Osteocyte (in vitro differentiated cells): ENCODE measurements around the gene GBP1. TPM values are rescaled to one million over a fixed set of nuclear protein-coding genes. Genes with fewer than 3 reads are reported as not detected.
"Not testable (repeated sequence)": the region's sequence is repeated elsewhere in the genome, so short reads cannot be mapped to it uniquely, and the experiment has no call there.

Source experiments
- DNase-seq: peaks from one replicate; pipeline ENCODE4 v3.0.0; 2021; ENCODE audit warnings: mixed read lengths; ENCODE audit not compliant: unreplicated experiment; ENCODE audit errors: extremely low spot score
- H3K27ac Mint-ChIP-seq: one replicate; pipeline ENCODE4 v1.8.0; 2021; ENCODE audit warnings: mild to moderate bottlenecking, mixed read lengths; ENCODE audit not compliant: unreplicated experiment
- H3K27me3 Mint-ChIP-seq: one replicate; pipeline ENCODE4 v1.8.0; 2021; ENCODE audit warnings: mixed read lengths; ENCODE audit not compliant: unreplicated experiment
- H3K36me3 Mint-ChIP-seq: one replicate; pipeline ENCODE4 v1.8.0; 2021; ENCODE audit warnings: mixed read lengths; ENCODE audit not compliant: unreplicated experiment
- H3K4me1 Mint-ChIP-seq: one replicate; pipeline ENCODE4 v1.8.0; 2021; ENCODE audit warnings: mixed read lengths; ENCODE audit not compliant: unreplicated experiment
- H3K4me3 Mint-ChIP-seq: one replicate; pipeline ENCODE4 v1.8.0; 2021; ENCODE audit warnings: mild to moderate bottlenecking, moderate library complexity, mixed read lengths; ENCODE audit not compliant: unreplicated experiment
- H3K9me3 Mint-ChIP-seq: one replicate; pipeline ENCODE4 v1.8.0; 2021; ENCODE audit warnings: mixed read lengths; ENCODE audit not compliant: unreplicated experiment
- CTCF ChIP-seq: fragments of 200-600 bp; sonication (generic); IDR thresholded peaks from 2 replicates; pipeline ENCODE4 v1.5.0; 2021; ENCODE audit warnings: antibody characterized with exemption, mild to moderate bottlenecking, moderate library complexity
- total RNA-seq: library from RNA; stranded (reverse); gene quantifications from 2 replicates; pipeline ENCODE4 v1.2.1, GENCODE V29; 2021

GBP1 gene
- total RNA-seq, 1 donor from 2014 or later, result 26.3 TPM

GRCh38 chr1:89041721-89042120 lies 23.3 kb downstream of the GBP1 start:
- Mint-ChIP-seq H3K4me3 (no peak overlapping the region), H3K9me3 (peaks cover 3% of the 10 kb centered on the region), H3K27me3 (peaks cover 13% of the 10 kb centered on the region), H3K36me3 (no peaks in the 10 kb centered on the region), H3K4me1 (peaks cover 9% of the 10 kb centered on the region), H3K27ac (no peak overlapping the region)
- TF ChIP-seq CTCF, result no peak
- DNase-seq, result no peak

GRCh38 chr1:89041119-89041641 lies 23.8 kb downstream of the GBP1 start:
- Mint-ChIP-seq H3K9me3 (peaks cover 3% of the 10 kb centered on the region), H3K27me3 (peaks cover 13% of the 10 kb centered on the region), H3K27ac (no peak overlapping the region), H3K36me3 (no peaks in the 10 kb centered on the region), H3K4me3 (no peak overlapping the region), H3K4me1 (peaks cover 9% of the 10 kb centered on the region)
- TF ChIP-seq CTCF, result no peak
- DNase-seq, result no peak

GRCh38 chr1:89040315-89040626 lies 24.7 kb downstream of the GBP1 start:
- no peak for TF ChIP-seq CTCF
- no peaks in the 10 kb centered on the region for H3K36me3 Mint-ChIP-seq
- DNase-seq, result no peak
- peaks cover 9% of the 10 kb centered on the region for H3K4me1 Mint-ChIP-seq
- H3K4me3 Mint-ChIP-seq, result no peak overlapping the region
- H3K27me3 Mint-ChIP-seq, result peaks cover 13% of the 10 kb centered on the region
- peaks cover 3% of the 10 kb centered on the region for H3K9me3 Mint-ChIP-seq
- no peak overlapping the region for H3K27ac Mint-ChIP-seq

GRCh38 chr1:89037186-89037585 lies 27.8 kb downstream of the GBP1 start:
- TF ChIP-seq CTCF, result no peak
- Mint-ChIP-seq H3K36me3 (no peaks in the 10 kb centered on the region), H3K4me1 (peaks cover 9% of the 10 kb centered on the region)

GRCh38 chr1:89035080-89035479 lies 29.9 kb downstream of the GBP1 start:
- no peak overlapping the region for H3K4me3 Mint-ChIP-seq
- H3K27me3 Mint-ChIP-seq, result peaks cover 42% of the 10 kb centered on the region
- H3K9me3 Mint-ChIP-seq, result peaks cover 7% of the 10 kb centered on the region
- TF ChIP-seq CTCF, result no peak
- no peaks in the 10 kb centered on the region for H3K4me1 Mint-ChIP-seq
- H3K36me3 Mint-ChIP-seq, result peaks cover 3% of the 10 kb centered on the region
- H3K27ac Mint-ChIP-seq, result no peak overlapping the region
- DNase-seq, result no peak

More at GRCh38 chr1:89037186-89037585, 27.8 kb downstream of the GBP1 start:
- Mint-ChIP-seq H3K9me3 (peaks cover 7% of the 10 kb centered on the region), H3K27me3 (peaks cover 23% of the 10 kb centered on the region), H3K4me3 (no peak overlapping the region), H3K27ac (no peak overlapping the region)
- DNase-seq, result no peak

- H3K9me3 Mint-ChIP-seq, DNase-seq, H3K36me3 Mint-ChIP-seq, H3K4me1 Mint-ChIP-seq, H3K27ac Mint-ChIP-seq, H3K4me3 Mint-ChIP-seq: not testable (repeated sequence)
- H3K27me3 Mint-ChIP-seq, result peaks cover 40% of the 10 kb centered on the region
Observed at GRCh38 chr1:89034004-89034403, 31.0 kb downstream of the GBP1 start.

- H3K4me1 Mint-ChIP-seq, DNase-seq, H3K4me3 Mint-ChIP-seq, H3K36me3 Mint-ChIP-seq, H3K27ac Mint-ChIP-seq: not testable (repeated sequence)
- Mint-ChIP-seq H3K9me3 (peaks cover 15% of the 10 kb centered on the region), H3K27me3 (peaks cover 36% of the 10 kb centered on the region)
Observed at GRCh38 chr1:89029051-89029450, 36.0 kb downstream of the GBP1 start.
